Hematopoietic multipotent progenitor cell treated with erythropoietin and hydrocortisone succinate and interleukin-3 and kit ligand, for 17 days (in vitro differentiated cells): ENCODE data around the gene PMVK.
"Not testable (repeated sequence)": the region's sequence is repeated elsewhere in the genome, so short reads cannot be mapped to it uniquely, and the experiment has no call there.

Experiments
- DNase-seq: peaks from one replicate; pipeline ENCODE4 v3.0.0-alpha.2; 2015; ENCODE audit warnings: low spot score

PMVK gene

GRCh38 chr1:154936555-154937084 lies at the start of gene PMVK:
PMVK (minus strand) TSS chr1:154936719; CDS start chr1:154936685, 34 bp downstream.
- DNase-seq, result peak; percentile 98

DNA sequence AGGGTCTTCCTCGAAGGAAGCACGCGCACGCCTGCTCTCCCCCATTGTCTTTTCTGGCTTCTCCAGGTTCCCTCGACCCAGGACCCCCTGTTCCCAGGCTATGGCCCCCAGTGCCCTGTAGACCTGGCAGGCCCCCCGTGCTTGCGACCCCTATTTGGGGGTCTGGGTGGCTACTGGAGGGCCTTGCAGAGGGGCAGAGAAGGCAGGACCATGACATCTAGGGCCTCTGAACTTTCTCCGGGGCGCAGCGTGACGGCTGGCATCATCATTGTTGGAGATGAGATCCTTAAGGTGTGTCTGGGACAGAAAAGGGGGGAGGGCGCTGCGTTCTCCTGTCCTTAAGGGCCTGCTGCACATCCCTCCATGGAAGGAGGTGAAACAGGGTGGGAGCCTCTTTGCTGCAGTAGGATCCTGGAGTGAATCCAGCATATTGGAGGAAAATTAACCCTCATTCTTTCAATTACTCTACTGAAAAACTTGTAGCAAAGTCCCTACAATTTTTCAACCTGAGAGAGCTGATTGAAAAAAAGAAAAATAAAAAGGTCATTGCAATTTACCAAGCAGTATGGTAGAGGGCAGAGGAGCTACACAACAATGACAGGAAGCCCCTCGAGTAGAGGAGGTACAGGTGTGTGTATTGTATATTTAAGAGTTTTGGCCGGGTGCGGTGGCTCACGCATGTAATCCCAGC lies 47.4 kb upstream of the PMVK start:
- no peak for DNase-seq

DNA sequence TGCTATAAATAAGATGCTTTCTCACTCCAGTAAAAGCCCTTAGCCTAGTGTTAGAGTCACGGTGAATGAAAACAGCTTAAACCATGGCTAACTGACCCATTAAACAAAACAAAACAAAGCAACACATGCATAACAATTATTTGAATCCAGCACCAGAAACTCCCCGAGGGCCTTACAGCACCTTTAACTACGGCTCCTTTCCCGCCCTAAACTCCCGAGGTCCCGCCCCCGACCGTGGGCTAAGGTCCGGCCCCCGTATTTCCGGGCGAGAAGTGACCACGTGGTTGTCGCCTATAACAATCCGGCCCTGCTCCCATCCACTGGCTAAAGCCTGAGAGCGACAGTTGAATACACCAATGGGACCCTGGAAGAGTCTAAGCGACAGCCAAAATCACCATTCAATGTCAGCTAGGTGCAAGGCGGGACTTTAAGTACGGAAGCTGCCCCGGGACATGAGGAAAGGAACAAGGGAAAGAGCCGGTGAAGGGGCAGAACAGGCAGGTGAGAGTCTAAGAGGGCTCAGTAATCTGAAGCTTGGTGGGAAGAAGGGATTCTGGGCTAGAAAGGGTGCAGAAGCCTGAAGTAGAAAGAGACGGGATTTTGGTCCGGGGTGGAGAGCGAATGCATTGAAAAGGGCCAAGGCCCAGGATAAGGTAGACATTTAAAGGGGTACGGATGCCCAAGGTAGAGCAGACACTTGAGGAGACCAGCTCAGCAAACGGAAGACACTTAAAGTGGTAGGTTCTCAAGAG lies 46.6 kb upstream of the PMVK start, which contains the start of gene FLAD1:
Gene FLAD1, plus strand, starts transcription at position 448 of the 752 bp plus-strand sequence. CDS start 351 bp downstream, outside the sequence.
- peak; percentile 97 for DNase-seq

- DNase-seq, result no peak
Measured at GRCh38 chr1:154982341-154982740, 45.8 kb upstream of the PMVK start.

- no peak for DNase-seq
Measured at GRCh38 chr1:154978360-154978759, 41.8 kb upstream of the PMVK start.

DNA sequence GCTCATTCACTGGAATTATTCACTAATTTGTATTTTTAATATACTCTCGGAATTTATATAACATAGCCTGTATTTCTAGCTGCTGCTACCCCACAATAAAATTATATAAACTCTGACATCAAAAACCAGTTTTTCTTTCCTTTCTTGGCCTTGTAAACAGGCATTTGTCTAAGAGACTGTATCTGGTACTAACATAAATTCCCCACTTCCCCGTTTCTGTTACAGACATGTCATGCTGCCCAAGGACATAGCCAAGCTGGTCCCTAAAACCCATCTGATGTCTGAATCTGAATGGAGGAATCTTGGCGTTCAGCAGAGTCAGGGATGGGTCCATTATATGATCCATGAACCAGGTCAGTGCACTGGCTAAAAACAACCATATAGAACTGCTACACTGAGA lies 41.2 kb upstream of the PMVK start:
- not testable (repeated sequence) for DNase-seq

GRCh38 chr1:154975409-154976059 lies 39.0 kb upstream of the PMVK start:
- DNase-seq, result peak; percentile 67

DNA sequence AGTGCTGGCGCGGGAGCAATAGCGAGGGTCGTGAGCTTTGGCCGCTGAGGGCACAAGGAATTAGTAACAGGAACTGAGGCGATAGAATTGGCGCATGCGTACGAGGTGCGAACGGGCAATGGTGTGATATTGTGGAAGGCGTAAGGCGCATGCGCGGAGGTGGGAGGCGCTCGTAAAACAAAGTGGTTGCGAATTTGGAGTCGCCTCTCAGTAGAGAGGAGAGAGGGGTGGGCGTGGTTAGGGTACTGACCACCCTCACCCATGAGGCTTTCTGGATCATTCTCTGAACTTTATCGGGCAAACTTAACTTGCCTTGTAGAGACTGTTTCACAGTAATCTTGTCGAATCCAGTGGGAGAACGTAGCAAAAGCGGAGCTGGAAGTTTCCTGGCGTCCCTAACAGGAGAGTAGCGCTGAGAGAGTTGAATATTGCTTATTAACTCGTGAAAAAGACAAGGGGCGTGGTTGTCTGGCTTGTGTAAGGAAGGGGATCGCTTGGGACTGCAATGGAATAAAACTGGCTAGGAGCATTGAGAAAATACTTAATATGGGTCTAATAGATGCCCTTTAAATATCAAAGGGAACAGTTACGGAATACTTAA lies 38.4 kb upstream of the PMVK start:
- peak; percentile 100 for DNase-seq

DNA sequence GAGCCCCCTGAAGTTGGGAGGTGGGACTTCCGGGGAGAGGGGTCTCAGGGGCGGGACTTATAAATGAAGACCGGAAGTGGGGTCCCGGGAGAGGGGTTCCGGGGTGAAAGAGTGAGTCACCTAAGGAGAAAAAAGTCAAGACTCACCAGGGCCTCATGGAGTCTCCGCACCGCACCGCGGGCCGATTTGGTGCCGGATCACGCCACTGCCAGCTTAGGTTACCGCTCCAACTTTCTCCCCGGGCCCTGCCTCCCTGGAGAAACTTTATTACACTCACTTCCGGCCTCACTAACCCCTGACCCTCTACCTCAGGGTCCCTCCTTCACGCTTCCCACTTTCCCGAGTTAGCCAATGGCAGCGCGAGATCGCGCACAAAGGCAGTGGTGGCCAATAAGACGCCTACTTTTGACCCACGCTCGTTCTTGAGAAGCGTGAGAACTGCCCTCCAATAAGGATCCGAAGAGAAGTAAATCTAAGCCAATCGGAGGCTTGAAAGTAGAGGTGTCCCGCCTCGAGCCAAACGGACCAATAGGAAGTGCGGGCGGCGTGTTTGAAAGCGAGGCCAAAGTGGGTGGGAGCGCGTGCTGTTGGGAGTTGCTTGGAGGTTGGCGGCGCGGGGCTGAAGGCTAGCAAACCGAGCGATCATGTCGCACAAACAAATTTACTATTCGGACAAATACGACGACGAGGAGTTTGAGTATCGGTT lies 37.7 kb upstream of the PMVK start, which contains the start of gene CKS1B:
Gene CKS1B, plus strand, starts transcription at position 580 of the 706 bp plus-strand sequence. Its CDS starts 65 bp downstream, at position 645.
- DNase-seq, result peak; percentile 99

DNA sequence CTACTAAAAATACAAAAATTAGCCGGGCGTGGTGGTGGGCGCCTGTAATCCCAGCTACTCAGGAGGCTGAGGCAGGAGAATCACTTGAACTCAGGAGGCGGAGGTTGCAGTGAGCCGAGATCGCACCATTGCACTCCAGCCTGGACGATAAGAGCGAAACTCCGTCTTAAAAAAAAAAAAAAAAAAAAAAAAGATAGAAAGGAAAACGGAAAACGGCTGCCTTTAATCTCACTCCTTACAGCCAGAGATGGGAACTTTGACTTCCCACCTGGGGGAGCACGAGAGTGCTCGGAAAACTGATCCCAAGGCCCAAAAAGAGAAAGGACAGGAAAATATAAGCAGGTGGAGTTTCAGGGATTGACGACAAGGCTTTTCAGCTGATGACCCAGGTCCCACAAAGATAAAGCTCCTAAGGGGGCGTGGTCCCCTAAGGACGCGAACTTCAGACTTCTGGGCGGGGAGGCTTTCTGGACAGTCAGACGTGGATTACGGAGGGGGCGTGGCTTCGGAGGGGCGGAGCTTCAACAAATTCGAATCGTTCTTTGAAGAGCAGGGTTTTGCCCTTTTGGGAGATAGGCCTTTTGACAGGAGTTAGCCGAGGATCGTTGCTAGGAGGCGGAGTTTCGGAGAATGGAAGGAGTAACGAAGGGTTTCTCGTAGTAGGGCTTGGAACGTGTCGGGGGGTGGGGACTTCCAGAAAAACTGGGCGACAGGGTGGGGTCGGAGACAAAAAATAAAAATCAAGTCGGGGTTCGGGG lies 37.0 kb upstream of the PMVK start:
- DNase-seq, result peak; percentile 100

- DNase-seq, result peak; percentile 64
Measured at GRCh38 chr1:154972517-154973343, 36.2 kb upstream of the PMVK start.

DNA sequence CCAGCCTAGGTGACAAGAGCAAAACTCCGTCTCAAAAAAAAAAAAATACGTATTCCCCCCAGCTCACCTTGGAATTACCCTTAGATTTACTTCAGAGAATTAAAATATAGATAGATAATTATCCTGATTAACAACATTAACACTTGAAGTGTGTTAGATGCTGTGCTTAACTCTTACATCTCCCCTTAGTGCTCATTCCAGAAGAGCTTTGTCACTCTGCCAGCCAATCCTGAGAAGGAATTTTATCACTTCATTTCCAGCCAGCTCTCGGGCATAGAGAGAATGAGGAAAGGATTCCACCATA lies 35.6 kb upstream of the PMVK start:
- DNase-seq, result peak; percentile 44

DNA sequence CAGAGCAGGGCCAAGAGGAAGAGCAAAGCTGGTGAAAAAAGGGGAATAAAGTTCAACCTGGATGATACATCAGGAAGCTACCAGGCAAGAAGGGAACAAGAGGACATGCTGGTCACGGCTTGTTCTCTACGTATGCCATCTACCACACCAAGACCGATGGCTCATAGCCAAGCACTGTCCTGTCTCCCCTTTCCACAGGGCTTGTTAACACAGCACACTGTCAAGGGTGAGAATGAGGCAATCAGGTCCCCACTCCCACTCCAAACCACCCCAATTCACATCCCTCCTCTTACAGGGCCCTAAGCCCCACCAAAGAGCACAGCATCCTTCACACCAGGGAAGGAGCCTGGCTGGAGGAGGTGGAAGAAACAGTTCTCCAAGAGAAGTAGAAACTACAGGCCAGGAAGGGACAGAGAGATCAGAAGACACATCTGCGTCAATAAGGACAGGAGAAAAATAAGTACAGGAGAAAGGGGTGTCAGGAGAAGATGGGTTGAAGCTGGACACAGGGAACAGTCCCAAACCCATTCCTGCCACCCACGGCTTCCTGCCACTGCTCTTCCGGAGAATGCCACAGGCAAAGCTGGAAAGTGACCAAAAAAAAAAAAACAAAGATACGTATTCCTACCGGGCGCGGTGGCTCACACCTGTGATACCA lies 35.0 kb upstream of the PMVK start:
- DNase-seq, result peak; percentile 55

DNA sequence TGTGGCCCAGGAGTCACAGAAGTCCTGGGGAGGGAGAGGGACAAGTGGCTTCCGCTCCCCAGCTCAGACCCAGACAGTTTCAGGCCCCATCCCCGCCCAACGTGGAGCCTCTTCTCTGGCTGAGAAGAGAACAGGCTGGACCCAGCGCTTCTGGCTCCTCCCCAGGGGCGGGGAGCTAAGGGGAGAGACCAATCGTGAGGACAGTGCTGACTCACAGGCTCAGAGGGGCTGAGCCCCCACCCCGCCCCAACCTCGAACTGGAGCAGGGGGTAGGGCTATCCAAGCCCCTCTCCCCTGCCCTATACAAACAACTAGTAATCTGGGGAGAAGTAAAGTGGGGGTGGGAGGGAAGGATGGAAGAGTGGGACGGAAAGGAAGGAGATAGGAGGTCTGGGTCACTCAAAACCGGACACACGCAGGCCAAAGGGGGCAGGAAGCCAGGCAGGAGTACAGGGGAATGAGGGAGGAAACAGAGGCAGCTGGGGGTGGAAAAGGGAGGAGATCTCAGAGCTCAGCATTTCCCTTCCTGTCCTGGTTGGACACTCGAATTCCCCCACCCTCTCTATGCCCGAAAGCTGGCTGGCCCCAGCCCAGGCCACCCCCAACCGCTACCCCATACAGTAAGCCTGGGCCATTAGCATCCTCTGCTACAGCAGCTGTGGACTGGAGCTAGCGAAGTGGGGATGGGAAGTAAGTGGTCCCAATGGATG lies 34.3 kb upstream of the PMVK start, which contains the start of gene SHC1:
Gene SHC1, minus strand, starts transcription at position 117 of the 710 bp plus-strand sequence. CDS start 221 bp downstream, outside the sequence.
- peak; percentile 90 for DNase-seq

GRCh38 chr1:154969860-154970452 lies 33.4 kb upstream of the PMVK start:
- no peak for DNase-seq

DNA sequence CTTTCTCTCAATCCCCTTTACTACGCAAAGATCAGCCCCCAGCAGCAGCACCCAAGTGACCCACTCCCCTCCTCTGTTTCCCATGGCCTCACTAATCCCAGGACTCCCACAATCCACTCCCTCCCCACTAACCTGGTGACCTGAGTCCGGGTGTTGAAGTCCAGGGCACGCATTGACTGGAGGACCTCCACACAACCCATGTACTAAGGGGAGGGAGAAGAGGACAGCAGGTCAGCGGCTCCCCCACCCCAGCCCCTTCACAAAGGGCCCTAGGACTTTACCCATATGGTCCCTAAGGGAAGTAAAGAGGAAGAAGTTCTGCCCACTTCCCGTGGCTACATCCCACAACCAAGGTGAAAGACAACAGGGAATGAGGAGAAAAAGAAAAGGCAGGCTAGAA lies 32.7 kb upstream of the PMVK start:
- no peak for DNase-seq

GRCh38 chr1:154968731-154969130 lies 32.2 kb upstream of the PMVK start:
- DNase-seq, result no peak

DNA sequence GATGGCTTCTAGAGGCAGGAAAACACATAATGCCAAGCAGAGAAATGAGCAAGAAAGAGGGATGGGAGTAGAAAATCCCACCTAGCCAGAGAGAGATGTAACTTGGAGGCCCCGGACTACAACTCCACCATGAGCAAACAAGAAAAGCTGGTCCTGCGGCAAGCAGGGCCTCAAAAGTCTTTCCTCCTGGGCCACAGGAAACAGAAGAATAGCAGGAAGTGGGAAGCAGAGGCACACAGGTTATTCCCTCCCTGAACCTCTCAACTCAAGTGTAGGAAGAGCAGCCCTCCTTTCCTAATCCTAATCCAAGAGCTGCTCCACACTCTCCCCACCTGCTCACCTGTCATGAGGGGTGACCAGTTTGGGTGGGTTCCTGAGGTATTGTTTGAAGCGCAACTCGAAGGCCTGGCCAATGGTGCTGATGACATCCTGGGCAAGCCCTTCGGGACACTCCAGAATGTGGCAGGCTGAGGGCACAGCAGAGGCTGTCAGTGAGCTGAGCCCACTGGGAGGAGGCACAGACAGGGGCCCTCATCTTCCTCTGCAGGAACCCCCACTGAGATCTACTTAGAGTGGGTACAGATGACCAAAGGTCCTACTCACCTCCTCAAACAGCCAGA lies 30.9 kb upstream of the PMVK start:
- DNase-seq, result no peak
